Liver (tissue), 9 donors: ENCODE measurements around the gene SOCS3. TPM values are rescaled to one million over a fixed set of nuclear protein-coding genes. Genes with fewer than 3 reads are reported as not detected.

Experiments
- DNase-seq: peaks from one replicate; pipeline ENCODE4 v3.0.0-alpha.2; 2017; ENCODE audit warnings: low spot score
- H3K27ac ChIP-seq, 2 donors: one replicate each; pipeline ENCODE4 v1.7.0; 2013; ENCODE audit warnings: inconsistent platforms in 2 of 2, low read length in 2 of 2, control low read depth in 1 of 2, low read depth in 1 of 2, mild to moderate bottlenecking in 1 of 2
- H3K27me3 ChIP-seq, 4 donors: one replicate each; pipeline versions ENCODE4 v1.6.1 to v1.7.0; 2013; ENCODE audit warnings: low read length in 3 of 4, inconsistent platforms in 1 of 4, mild to moderate bottlenecking in 1 of 4, moderate library complexity in 1 of 4; ENCODE audit not compliant: control insufficient read depth in 4 of 4, insufficient read depth in 4 of 4
- H3K36me3 ChIP-seq, 4 donors: one replicate each; pipeline versions ENCODE4 v1.6.1 to v1.7.0; 2013; ENCODE audit warnings: low read length in 3 of 4, mild to moderate bottlenecking in 3 of 4, low read depth in 1 of 4, moderate library complexity in 1 of 4; ENCODE audit not compliant: control insufficient read depth in 4 of 4, insufficient read depth in 3 of 4
- H3K4me1 ChIP-seq, 4 donors: one replicate each; pipeline versions ENCODE4 v1.6.1 to v1.7.0; 2013; ENCODE audit warnings: low read length in 3 of 4, mild to moderate bottlenecking in 3 of 4, moderate library complexity in 1 of 4; ENCODE audit not compliant: control insufficient read depth in 4 of 4, insufficient read depth in 4 of 4
- H3K4me3 ChIP-seq, 3 donors: one replicate each; pipeline versions ENCODE4 v1.6.1 to v1.7.0; 2013; ENCODE audit warnings: low read length in 3 of 3, control low read depth in 1 of 3, low read depth in 1 of 3, mild to moderate bottlenecking in 1 of 3
- H3K9ac ChIP-seq, 2 donors: one replicate each; pipeline ENCODE4 v1.7.0; 2013; ENCODE audit warnings: low read length in 2 of 2, mild to moderate bottlenecking in 2 of 2, moderate library complexity in 2 of 2, control low read depth in 1 of 2, low read depth in 1 of 2
- H3K9me3 ChIP-seq, 4 donors: one replicate each; pipeline versions ENCODE4 v1.6.1 to v1.7.0; 2013; ENCODE audit warnings: low read length in 3 of 4; ENCODE audit not compliant: control insufficient read depth in 4 of 4
- ATF3 ChIP-seq: IDR thresholded peaks from 2 replicates; pipeline ENCODE4 v1.6.1; 2016; ENCODE audit warnings: antibody characterized with exemption
- CTCF ChIP-seq: fragments of 150-350 bp; IDR thresholded peaks from 2 replicates; pipeline ENCODE4 v1.5.1; 2017; ENCODE audit warnings: improper control_type of control experiment, low read depth, low read length; ENCODE audit not compliant: missing input control
- EGR1 ChIP-seq, 2 donors: IDR thresholded peaks; 2 replicates each; pipeline ENCODE4 v1.6.1; 2016 to 2018; ENCODE audit warnings: antibody characterized with exemption in 2 of 2, low read depth in 2 of 2
- FOXA1 ChIP-seq: IDR thresholded peaks from 2 replicates; pipeline ENCODE4 v1.6.1; 2016; ENCODE audit warnings: antibody characterized with exemption
- FOXA2 ChIP-seq: IDR thresholded peaks from 2 replicates; pipeline ENCODE4 v1.6.1; 2016; ENCODE audit warnings: antibody characterized with exemption
- GABPA ChIP-seq, 2 donors: IDR thresholded peaks in 1 of 2; conservative IDR thresholded peaks in 1 of 2; 2 replicates each; pipeline ENCODE4 v1.6.1; 2016; ENCODE audit warnings: antibody characterized with exemption in 2 of 2, mild to moderate bottlenecking in 1 of 2, moderate library complexity in 1 of 2
- HNF4A ChIP-seq, 2 donors: conservative IDR thresholded peaks; 2 replicates each; pipeline ENCODE4 v1.6.1; 2016; ENCODE audit warnings: antibody characterized with exemption in 2 of 2, mild to moderate bottlenecking in 2 of 2
- HNF4G ChIP-seq: IDR thresholded peaks from 2 replicates; pipeline ENCODE4 v1.6.1; 2016; ENCODE audit warnings: antibody characterized with exemption
- JUND ChIP-seq, 2 donors: IDR thresholded peaks; 2 replicates each; pipeline ENCODE4 v1.6.1; 2016; ENCODE audit warnings: antibody characterized with exemption in 2 of 2
- MAX ChIP-seq: IDR thresholded peaks from 2 replicates; pipeline ENCODE4 v1.6.1; 2016; ENCODE audit warnings: antibody characterized with exemption
- NR2F2 ChIP-seq: IDR thresholded peaks from 2 replicates; pipeline ENCODE4 v1.6.1; 2016; ENCODE audit warnings: antibody characterized with exemption
- RAD21 ChIP-seq, 2 donors: IDR thresholded peaks; 2 replicates each; pipeline ENCODE4 v1.6.1; 2016; ENCODE audit warnings: antibody characterized with exemption in 2 of 2, mild to moderate bottlenecking in 2 of 2
- REST ChIP-seq: IDR thresholded peaks from 2 replicates; pipeline ENCODE4 v1.6.1; 2016; ENCODE audit warnings: antibody characterized with exemption, mild to moderate bottlenecking
- RXRA ChIP-seq, 2 donors: IDR thresholded peaks; 2 replicates each; pipeline ENCODE4 v1.6.1; 2017 to 2018; ENCODE audit warnings: antibody characterized with exemption in 2 of 2, mild to moderate bottlenecking in 1 of 2
- SP1 ChIP-seq: IDR thresholded peaks from 2 replicates; pipeline ENCODE4 v1.6.1; 2018; ENCODE audit warnings: antibody characterized with exemption, mild to moderate bottlenecking
- TAF1 ChIP-seq: conservative IDR thresholded peaks from 2 replicates; pipeline ENCODE4 v1.6.1; 2016; ENCODE audit warnings: antibody characterized with exemption, mild to moderate bottlenecking
- YY1 ChIP-seq: IDR thresholded peaks from 2 replicates; pipeline ENCODE4 v1.6.1; 2016; ENCODE audit warnings: antibody characterized with exemption, mild to moderate bottlenecking
- ZBTB33 ChIP-seq: IDR thresholded peaks from 2 replicates; pipeline ENCODE4 v1.6.1; 2016; ENCODE audit warnings: antibody characterized with exemption
- WGBS: extraction: QIAGEN DNeasy Blood & Tissue Kit; methylation state at CpG from one replicate; pipeline ENCODE4 v1.1.7; 2013; 5-methylcytosine and 5-hydroxymethylcytosine counted together
- polyA plus RNA-seq, 2 donors: library from polyadenylated mRNA; stranded (reverse) in 1 of 2; unstranded in 1 of 2; fragments of 200-250 nt in 1 of 2; fragments of >200 nt in 1 of 2; fragmentation: Nextera tagmentation in 1 of 2; extraction: Ambion mirVana in 1 of 2; gene quantifications; one replicate each; pipeline versions ENCODE4 v1.2.1 to v1.2.3, GENCODE V29; 2013 to 2015
- total RNA-seq, 2 donors: library from RNA; depleted of rRNA; stranded (reverse); fragments of >200 nt; gene quantifications; one replicate each; pipeline ENCODE4 v1.2.3, GENCODE V29; 2014
- donor health status: healthy.
- donor health status: healthy.
- donor health status: healthy.
- donor health status: healthy.
- donor health status: healthy.

SOCS3 gene
- total and polyA plus RNA-seq, 4 donors, result 12.2 to 48.0 (median 18.3) TPM

- peak overlapping the region; percentile 16 to 28 for H3K27ac ChIP-seq
- 30% methylated on average over 7 of the region's 7 CpGs for WGBS
- TF ChIP-seq FOXA2, result peak; percentile 7
- TF ChIP-seq ZBTB33, result no peak
- TF ChIP-seq SP1, result peak; percentile 63
- peak; percentile 53 for TF ChIP-seq NR2F2
- no peak for TF ChIP-seq ATF3
- peak; percentile 78 for TF ChIP-seq MAX
- peak; percentile 18 for TF ChIP-seq TAF1
- peak in 1 of 2 donors; percentile 60 for TF ChIP-seq RAD21 (IDR thresholded peaks at IDR 0.05)
- TF ChIP-seq JUND (IDR thresholded peaks at IDR 0.05), result no peak
- peak; percentile 87 to 90 for TF ChIP-seq RXRA (IDR thresholded peaks at IDR 0.05)
- no peak for TF ChIP-seq REST
- peak; percentile 34 to 65 for TF ChIP-seq HNF4A (conservative IDR thresholded peaks at IDR 0.05)
- no peak for TF ChIP-seq HNF4G
- peak; percentile 56 for TF ChIP-seq YY1
- TF ChIP-seq EGR1 (IDR thresholded peaks at IDR 0.05; ENCODE audit: low read depth in 2 of 2), result no peak
- TF ChIP-seq FOXA1, result peak; percentile 46
- TF ChIP-seq CTCF, result no peak
- TF ChIP-seq GABPA (IDR thresholded peaks at IDR 0.05 in 1 of 2, conservative IDR thresholded peaks at IDR 0.05 in 1 of 2), result no peak
- H3K27me3 ChIP-seq, result no peaks in the 10 kb centered on the region
- no peaks in the 10 kb centered on the region for H3K9me3 ChIP-seq
- H3K4me3 ChIP-seq, result peak overlapping the region; percentile 74 to 98 (median 92)
- H3K9ac ChIP-seq, result peak overlapping the region; percentile 7 to 82
- no peak for DNase-seq
- peaks cover 0 to 16% (median 6%) of the 10 kb centered on the region in 4 donors for H3K36me3 ChIP-seq
- peaks cover 16 to 60% (median 44%) of the 10 kb centered on the region in 4 donors for H3K4me1 ChIP-seq
Measured at GRCh38 chr17:78357177-78357586, 2.7 kb downstream of the SOCS3 start.
